ENCODE measurements around the gene KIF7. TPM values are rescaled to one million over a fixed set of nuclear protein-coding genes. Genes with fewer than 3 reads are reported as not detected.
"Not testable (repeated sequence)": the region's sequence is repeated elsewhere in the genome, so short reads cannot be mapped to it uniquely, and the experiment has no call there.

KIF7 gene
- total RNA-seq, 1 experiment from 2014 or later = 2.1 TPM

DNA sequence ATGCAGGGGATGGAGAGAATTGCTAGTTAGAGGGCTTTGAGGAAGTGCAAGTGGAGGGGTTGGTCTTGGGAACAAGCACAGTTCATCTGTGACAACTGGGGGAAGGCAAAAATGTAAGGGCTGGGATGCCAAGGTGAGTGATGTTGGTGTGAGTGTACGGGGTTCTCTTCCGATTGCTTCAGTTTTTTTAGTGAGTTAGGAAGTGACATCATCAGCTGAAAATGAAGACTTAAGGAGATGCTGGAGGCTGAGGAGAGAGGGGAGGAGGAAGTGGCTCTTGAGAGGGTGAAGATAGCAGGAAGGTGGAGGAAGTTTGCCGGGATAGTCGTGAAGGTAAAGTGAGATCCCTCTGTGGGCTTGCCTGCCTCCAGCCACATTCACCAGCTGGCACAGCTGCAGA is 67.3 kb downstream of the KIF7 start:
- no peak for DNase-seq (ENCODE audit: low read depth, low spot score)
- in situ Hi-C loops (cut with HindIII; ENCODE audit: low pct_unique_long_range_greater_than_20kb, low sequenced_read_pairs) = no loop called here

DNA sequence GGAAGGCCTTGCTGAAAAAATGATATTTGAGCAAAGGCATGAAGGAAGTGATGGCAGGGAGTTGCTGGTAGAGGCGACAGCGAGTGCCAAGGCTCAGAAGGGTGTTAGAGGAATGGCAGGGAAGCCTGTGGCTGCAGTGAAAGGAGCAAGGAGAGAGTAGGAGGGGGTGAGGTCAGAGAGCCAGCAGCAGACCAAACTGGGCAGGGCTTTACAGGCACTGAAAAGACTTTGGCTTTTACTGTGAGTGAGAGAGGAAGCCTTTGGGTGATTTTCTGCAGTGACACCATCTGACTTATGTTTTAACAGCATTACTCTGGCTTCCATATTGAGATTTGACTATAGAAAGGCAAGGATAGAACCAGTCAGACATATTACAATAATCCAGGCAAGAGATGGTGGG is 68.6 kb downstream of the KIF7 start:
- in situ Hi-C loops (cut with HindIII; ENCODE audit: low pct_unique_long_range_greater_than_20kb, low sequenced_read_pairs) = no loop called here
- no peak for DNase-seq (ENCODE audit: low read depth, low spot score)

DNA sequence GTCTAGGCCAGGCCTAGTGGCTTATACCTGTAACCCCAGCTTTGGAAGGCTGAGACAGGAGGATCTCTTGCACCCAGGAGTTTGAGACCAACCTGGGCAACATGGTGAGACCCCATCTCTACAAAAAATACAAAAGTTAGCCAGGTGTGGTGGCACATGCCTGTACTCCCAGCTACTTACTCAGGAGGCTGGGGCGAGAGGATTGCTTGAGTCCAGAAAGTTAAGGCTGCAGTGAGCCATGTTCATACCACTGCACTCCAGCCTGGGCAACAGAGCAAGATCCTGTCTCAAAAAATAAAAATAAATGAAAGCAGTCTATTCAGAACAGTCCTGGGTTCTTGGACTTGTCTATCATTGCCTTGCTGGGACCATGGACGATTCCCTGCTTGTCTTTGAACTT is 74.5 kb downstream of the KIF7 start:
- in situ Hi-C loops (cut with HindIII; ENCODE audit: low pct_unique_long_range_greater_than_20kb, low sequenced_read_pairs); DNase-seq (ENCODE audit: low read depth, low spot score): not testable (repeated sequence)

DNA sequence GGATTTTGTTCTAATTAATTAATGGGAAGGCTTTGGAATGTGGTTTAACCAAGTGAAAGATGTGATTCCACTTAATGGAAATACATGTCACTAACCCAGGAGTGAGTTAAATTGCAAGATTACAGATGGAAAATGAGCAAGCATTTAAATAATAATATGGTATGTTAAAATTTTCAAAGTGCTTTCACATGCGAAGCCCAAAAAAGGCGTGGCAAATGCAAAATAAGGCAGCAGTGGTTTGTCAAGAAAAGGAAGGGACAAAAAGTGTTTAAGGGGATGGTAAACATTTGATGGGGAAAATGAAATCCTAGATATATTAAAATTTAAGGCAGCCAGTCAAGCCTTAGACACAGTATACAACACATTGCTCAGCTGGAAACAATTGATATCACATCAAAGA is 77.1 kb downstream of the KIF7 start:
- no peak for DNase-seq (ENCODE audit: low read depth, low spot score)
- in situ Hi-C loops (cut with HindIII; ENCODE audit: low pct_unique_long_range_greater_than_20kb, low sequenced_read_pairs) = no loop called here

Other genes starting within 250 kb of the KIF7 start
- gene RHCG, start 158.9 kb downstream of the KIF7 start, total RNA-seq (2014; rRNA removed; shearing (Covaris generic)) = 9.4 and 10.4 TPM in 2 replicates
- 3.2 and 3.7 TPM in 2 replicates for gene TICRR, start 80.0 kb downstream of the KIF7 start, total RNA-seq (2014; rRNA removed; shearing (Covaris generic))
- not detected in 2 replicates for gene PLIN1, start 23.9 kb upstream of the KIF7 start, total RNA-seq (2014; rRNA removed; shearing (Covaris generic))
- gene PEX11A, start 35.3 kb upstream of the KIF7 start, total RNA-seq (2014; rRNA removed; shearing (Covaris generic)) = 11.9 and 12.3 TPM in 2 replicates
- gene WDR93, start 35.3 kb upstream of the KIF7 start, total RNA-seq (2014; rRNA removed; shearing (Covaris generic)) = 0.19 TPM in 1 of 2 replicates, not detected in the other
- 0.74 and 0.88 TPM in 2 replicates for gene MESP1, start 95.8 kb upstream of the KIF7 start, total RNA-seq (2014; rRNA removed; shearing (Covaris generic))
- 0.13 and 0.27 TPM in 2 replicates for gene MESP2, start 120.9 kb upstream of the KIF7 start, total RNA-seq (2014; rRNA removed; shearing (Covaris generic))
- gene ANPEP, start 159.4 kb upstream of the KIF7 start, total RNA-seq (2014; rRNA removed; shearing (Covaris generic)) = not detected in 2 replicates
- gene AP3S2, start 238.5 kb upstream of the KIF7 start, total RNA-seq (2014; rRNA removed; shearing (Covaris generic)) = 32.3 and 35.1 TPM in 2 replicates

Measured in SK-MEL-5 (cell line).